Activated gamma-delta T cell treated with Interleukin-2 at 50 U/mL for 16 hours (primary cell): ENCODE data around the gene ANTXR2.
A peak's percentile ranks its signal among the peaks of the same experiment; 100 is the strongest.
"Not testable (repeated sequence)": the region's sequence is repeated elsewhere in the genome, so short reads cannot be mapped to it uniquely, and the experiment has no call there.

ENCODE experiments used
- DNase-seq: peaks from one replicate; pipeline ENCODE4 v3.0.0-alpha.2; 2020

Gene ANTXR2

DNA sequence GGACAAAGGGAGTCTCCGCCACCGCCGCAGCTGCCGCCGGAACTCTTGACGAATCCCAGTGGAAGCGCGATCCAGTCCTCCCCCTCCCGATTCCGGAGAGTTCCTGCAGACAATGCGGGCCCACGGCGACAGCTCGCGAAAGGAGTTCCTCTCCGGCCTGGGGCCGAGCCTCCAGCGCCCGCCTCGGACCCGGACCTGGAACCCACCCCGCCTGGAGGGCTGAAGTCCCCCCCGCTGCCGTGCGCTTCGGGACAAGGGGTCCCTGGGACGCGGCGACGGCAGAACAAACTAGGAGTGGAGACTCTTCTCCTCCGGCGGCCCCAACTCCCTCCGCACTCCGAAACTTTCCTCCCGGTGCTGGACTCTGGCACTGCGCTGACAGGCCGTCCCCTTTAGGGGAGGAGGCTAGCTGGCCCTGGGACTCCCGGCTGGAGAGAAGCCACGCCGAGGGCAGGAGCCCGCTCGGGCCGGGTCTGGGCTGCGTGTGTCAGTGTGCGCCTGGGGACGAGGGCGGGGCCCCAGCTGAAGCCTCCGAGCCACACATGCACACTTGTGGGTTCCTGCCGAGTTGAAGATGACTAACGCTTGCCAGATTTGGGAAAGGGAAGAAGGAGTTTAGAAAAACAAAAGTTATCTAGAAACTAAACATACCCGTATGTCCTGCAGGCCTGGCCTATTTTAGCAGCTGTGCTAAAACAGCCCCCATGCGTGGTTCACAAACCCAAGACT lies at the start of gene ANTXR2:
Gene ANTXR2, minus strand, starts transcription at position 486 of the 729 bp plus-strand sequence. CDS start 669 bp downstream, outside the sequence.
- peak; percentile 50 for DNase-seq

DNA sequence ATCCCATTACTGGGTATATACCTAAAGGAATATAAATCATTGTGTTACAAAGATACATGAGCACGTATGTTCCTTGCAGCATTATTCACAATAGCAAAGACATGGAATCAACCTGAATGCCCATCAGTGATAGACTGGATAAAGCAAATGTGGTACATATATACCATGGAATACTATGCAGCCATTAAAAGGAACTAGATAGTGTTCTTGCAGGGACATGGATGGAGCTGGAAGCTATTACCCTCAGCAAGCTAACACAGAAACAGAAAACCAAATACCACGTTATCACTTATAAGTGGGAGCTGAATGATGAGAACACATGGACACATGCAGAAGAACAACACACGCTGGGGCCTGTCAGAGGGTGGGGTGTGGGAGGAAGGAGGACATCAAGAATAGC lies 48.8 kb upstream of the ANTXR2 start:
- DNase-seq, result not testable (repeated sequence)

DNA sequence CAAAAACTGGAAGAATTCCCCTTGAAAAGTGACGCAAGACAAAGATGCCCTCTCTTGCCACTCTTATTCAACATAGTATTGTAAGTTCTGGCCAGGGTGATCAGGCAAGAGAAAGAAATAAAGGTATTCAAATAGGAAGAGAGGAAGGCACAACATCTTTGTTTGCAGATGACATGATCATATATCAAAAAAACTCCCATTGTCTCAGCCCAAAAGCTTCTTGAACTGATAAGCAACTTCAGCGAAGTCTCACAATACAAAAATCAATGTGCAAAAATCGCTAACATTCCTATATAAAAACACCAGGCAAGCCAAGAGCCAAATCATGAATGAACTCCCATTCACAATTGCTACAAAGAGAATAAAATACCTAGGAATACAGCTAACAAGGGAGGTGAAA lies 46.6 kb upstream of the ANTXR2 start:
- DNase-seq, result not testable (repeated sequence)

DNA sequence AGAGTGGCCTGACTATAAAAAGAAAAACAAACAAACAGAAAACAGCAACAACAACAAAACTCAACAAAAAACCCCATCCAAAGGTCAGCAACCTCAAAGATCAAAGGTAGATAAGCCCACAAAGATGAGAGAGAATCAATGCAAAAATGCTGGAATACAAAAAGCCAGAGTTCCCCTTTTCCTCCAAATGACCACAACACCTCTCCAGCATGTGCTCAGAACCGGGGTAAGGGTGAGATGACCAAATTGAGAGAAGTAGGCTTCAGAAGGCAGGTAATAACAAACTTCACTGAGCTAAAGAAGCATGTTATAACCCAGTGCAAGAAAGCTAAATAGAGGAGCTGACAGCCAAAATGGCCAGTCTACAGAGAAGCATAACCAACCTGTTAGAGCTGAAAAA lies 43.5 kb upstream of the ANTXR2 start:
- no peak for DNase-seq

DNA sequence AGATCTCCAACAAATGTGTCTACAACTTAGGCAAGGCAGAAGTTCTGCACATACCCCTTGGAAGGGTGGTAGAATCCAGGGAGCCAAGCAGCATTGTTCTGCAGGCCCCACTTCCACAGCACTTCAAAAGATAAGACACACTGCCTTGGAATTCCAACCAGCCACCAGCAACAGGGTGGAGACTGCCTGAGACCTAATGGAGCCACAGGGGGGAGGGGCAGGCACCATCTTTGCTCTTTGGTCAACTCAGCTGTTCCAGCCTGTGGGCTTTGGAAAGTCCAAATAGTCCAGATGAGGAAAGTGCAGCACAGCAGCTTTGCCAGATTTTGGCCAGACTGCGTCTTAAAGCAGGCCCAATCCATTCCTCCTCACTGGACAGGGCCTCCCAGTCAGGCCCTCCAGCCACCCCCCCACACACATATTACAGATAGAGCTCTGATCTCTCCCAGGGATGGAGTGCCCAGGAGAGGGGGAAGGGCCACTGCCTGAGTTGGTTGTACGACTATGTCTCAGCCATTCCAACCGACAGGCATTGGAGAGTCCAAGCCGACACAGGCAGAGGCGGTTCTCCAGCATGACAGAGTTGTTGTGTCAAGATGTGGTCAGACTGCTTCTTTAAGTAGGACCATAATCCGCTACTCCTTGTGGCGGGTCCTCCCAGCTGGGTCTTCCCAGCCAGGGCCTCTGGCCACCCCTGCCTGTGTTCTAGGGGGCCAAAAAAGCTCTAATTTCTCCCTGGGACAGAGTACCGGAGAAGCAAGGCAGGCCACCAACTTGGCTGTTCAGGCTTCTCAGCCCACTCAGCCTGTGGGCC lies 42.5 kb upstream of the ANTXR2 start:
- DNase-seq, result no peak

DNA sequence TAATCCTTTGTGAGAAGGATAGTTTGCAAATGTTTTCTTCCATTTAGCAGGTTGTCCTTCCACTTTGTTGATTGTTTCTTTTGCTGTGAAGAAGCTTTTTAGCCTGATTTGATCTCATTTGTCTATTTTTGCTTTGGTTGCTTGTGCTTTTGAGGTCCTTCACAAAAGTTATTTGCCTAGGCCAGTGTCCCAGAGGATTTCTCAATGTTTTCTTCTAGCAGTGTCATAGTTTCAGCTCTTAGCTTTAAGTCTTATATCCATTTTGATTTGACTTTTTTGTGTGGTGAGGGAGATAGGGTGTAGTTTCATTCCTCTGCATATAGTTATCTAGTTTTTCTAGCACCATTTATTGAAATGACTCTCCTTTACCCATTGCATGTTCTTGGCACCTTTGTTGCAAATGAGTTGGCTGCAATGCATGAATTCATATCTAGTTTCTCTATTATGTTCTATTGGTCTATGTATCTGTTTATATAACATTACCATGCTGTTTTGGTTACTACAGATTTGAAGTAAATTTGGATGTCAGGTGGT lies 41.8 kb upstream of the ANTXR2 start:
- DNase-seq, result no peak

DNA sequence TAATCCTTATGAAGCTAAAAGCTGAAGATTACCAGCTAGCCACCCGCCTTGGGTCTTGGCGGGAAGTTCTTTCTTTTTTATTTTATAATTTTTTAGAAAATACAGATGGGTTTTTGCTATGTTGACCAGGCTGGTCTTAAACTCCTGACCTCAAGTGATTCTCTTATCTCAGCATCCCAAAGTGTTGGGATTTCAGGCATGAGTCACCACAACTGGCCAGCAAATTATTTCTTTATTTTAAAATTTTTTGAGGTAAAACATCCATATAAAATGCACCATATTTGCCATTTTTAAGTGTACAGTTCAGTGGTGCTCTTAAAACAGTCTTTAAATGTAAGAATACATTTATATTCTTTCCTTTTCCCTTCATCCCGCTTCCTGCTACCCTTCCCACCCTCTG lies 40.6 kb upstream of the ANTXR2 start:
- no peak for DNase-seq

DNA sequence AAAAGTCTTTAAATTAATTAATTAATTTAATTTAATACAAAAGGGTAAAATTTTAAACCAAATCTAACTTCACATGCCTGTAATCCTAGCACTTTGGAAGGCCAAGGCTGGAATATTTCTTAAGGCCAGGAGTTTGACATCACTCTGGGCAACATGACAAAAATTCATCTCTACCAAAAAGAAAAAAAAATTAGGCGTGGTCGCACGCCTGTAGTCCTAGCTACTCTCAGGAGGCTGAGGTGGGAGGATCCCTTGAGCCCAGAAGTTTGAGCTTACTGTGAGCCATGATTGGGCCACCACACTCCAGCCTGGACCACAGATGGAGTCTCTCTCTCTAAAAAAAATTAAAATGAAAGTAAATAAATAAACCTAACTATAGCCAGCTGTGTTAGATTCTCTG lies 39.2 kb upstream of the ANTXR2 start:
- no peak for DNase-seq

DNA sequence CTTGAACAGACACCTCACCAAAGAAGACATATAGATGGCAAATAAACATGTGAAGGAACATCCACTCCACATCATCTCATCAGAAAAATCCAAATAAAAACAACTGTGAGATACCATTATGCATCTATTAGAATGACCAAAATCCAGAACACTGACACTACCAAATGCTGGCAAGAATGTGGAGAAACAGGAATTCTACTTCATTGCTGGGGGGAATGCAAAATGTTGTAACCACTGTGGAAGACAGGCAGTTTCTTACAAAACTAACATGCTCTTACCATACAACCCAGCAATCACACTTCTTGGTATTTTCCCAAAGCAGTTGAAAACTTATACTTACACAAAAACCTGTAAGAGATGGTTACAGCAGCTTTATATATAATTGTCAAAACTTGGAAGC lies 38.2 kb upstream of the ANTXR2 start:
- DNase-seq, result no peak

DNA sequence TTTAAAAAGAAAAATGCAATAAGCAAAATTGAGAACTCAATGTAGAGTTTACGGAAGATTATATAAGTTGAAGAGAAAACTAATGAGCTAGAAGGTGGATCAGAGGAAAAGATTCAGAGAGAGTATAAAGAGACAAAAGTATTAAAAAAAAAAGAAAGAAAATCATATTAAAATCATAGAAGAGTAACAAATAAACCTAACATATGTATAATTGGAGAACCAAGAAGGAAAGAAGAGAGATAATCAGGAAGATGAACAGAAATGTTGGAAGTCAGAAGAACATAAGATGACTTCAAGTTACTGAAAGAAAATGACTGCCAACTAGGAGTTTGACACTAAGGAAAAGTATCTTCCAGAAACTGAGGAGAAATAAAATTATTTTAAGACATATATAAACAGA lies 34.3 kb upstream of the ANTXR2 start:
- DNase-seq, result no peak

DNA sequence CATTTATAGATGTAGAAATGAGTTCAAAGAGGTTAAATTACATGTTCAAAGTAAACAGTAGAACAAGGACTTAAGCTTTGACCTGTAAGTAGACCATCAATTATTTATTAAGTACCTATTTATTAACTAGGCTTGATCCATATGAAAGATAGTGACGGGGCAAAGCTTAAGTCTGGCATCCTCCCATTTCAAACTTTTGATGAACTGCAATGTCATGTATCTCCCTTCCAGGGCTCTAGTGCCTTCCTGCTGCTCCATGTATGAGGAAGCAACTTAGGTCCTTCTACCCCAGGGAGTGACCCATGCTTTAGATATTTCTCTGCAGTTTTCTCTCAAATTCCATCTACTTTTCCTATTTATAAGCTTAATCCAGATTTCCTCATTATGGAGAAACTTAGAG lies 31.9 kb upstream of the ANTXR2 start:
- no peak for DNase-seq

DNA sequence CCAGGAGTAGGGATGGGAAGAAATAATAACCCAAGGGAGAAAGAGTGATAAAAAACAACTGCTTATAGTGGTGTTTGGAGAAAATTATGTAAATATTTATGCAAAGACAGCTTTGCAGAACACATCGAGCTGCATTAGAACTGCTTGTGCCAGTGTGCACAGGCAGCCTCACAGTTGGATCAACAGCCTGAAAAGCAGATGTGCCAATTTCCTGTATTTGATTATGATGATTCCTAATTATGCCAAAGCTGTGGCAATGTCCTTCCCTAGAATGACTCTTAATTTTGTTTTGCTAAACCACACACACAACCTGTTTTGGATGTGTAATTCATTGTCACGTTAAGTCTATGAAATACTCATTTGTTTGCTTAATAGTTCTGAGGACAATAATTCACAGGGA lies 30.6 kb upstream of the ANTXR2 start:
- DNase-seq, result no peak

DNA sequence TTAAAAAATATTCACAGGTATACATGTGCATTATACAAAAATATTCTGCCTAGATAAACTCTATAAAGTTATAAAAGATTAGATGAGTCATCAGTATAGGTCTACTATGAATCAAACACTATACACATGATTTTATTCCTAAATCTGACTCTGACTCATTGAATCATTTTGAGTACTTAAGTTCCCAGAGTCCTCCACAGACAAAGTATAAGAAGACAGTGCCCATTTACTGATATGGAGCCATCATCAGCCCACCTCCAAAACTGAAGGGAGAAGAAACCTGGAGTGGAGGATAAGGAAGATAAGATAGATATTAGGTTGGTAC lies 28.7 kb upstream of the ANTXR2 start:
- DNase-seq, result no peak

DNA sequence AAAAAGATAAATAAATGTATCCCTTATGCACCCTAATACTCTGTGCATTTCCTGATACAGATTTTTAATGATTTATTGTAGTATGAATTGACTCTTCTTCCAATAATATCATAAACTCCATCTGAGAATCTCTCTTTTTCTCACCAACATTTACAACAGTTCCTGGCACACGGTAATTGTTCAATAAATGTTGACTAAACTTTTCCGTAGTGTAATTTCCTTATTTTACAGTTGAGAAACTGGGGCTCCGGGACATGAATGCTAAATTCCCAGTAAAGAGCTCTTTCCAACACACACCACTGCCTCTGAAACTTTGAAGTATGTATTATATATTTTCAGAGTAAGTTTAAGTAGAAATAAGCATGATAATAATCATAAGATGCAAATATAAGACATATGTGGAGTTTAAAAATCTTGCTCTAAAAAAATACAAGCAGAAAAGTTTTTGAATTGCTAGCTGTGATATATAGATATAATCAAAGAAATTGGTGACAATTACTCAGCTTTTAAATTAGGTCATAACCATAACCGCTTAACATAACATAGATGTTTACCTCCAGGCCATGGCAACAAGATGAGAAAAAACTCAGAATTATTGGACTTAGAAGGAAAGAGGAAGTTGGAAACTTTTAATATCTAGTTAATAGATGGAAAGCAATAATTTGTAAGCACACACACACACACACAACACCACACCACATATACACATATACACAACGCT lies 28.2 kb upstream of the ANTXR2 start:
- DNase-seq, result no peak

DNA sequence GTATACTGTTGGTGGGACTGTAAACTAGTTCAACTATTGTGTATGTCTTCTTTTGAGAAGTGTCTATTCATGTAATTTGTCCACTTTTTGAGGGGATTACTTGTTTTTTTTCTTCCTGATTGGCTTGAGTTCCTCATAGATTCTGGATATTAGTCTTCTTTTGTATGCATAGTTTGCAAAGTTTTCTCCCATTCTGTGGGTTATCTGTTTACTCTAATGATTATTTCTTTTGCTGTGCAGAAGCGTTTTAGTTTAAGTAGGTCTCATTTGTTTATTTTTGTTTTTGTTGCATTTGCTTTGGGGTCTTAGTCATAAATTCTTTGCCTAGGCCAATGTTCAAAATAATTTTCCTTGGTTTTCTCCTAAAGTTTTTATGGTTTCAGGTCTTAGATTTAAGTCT lies 26.6 kb upstream of the ANTXR2 start:
- DNase-seq, result no peak

DNA sequence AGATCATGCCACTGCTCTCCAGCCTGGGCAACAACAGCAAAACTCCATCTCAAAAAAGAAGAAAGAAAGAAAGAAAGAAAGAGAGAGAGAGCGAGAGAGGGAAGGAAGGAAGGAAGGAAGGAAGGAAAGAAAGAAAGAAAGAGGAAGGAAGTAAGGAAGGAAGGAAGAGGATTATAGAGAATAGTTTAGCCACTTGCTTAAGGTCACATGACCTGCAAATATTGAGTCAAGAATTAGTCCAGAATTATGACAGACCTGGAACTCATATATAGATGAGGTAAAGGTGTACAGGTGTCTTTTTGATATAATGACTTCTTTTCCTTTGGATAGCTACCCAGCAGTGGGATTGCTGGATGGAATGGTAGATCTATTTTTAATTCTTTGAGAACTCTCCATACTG lies 25.6 kb upstream of the ANTXR2 start:
- DNase-seq, result no peak

DNA sequence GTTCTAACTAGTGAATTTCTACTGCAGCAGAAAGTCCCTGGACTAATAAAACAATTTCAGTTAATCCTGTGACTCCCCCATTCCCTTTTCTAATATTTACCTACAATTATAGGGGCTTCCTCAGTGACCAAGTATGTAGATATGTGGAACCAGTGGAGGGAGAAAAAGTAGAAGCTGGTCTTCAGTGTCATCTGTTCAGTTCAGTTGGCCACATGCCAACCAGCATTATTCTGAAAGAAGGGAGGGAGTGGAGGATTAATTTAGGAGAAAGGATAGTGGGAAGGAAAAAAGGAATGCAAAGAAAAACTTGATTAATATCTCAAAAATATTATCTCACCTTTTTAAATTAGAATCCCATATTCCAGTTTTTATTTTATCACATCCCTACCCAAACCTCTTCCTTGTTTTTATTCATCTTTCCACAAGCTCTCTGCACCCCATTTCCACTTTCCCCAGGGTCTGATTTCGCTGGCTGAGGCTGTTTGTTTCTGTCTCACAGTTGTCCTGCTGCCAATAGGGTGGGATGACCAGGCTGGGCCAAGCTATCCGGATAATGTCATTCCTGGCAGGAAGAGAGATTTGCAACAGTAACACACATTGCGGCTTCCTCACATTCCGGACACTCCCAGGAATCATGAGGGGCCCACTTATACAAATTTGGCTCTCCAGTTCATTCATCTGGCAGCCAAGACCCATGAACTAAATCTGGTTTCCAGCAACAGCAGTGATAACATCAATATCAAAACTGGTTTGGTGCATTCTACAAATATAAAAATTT lies 24.6 kb upstream of the ANTXR2 start:
- DNase-seq, result no peak

DNA sequence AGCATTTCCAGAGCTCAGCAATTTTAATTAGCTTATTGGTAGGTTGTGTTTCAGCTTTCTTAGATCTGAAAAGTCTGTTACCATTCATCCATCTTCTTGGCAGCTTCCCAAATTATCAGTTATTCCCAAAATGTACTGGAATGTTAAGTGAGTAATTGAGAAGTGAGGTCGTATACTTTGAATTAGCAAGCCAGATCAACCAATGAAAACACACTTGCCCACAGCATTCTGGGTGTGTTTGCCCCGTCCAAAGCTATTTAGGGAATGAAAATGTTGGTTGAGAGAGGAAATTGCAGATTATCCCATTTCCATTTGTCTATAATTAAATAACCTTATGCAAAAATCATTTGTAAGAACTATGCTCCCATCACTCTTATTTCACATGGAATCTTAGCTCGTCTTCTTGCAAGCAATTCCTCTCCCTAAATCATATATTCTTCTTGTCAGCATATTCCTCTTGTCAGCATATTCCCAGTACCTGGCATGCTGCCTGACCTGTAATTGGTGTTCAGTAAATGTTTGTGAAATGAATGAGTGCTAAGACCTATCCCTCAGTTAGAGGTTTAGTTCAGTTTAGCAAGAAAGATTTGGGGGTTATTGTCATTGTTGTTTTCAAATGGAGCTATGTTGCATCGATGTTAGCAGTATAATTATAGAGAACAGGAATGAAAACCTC lies 23.3 kb upstream of the ANTXR2 start:
- DNase-seq, result no peak

DNA sequence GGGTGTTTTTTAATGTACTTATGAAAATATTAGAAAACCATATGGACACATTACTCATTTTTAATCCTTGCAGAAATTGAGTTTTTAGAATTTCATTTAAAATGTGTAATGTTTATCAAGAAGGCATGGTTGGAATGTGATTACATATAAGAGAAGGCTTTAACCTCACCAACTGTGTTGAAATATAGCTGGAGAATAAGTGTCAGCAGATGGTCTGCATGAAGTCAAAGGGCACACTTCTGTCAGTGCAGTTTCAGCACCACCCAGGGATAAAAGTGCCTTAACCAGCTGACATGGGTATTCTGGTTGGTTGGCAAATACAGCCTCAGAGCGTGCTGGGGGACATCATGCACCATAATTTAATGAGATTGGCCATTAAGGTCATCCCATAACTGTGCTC lies 21.2 kb upstream of the ANTXR2 start:
- DNase-seq, result no peak

DNA sequence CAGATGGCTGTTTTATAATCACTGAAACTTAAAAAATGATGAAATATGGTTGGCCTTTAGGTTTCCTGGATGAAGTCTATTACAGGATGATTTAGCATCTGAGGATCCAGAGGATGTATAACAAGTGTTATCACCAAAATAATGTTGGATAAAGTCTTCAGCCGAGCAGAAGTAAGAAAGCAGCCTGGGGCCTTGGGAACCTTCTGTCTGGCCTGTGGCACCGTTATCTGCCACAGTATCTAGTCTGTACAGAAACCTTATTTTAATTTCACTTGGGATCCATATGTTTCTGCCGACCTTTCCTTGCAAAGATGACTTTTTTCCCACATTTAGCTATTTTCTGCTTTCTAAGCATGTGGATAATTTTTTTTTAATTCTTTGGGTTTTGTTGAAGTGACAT lies 20.5 kb upstream of the ANTXR2 start:
- no peak for DNase-seq

DNA sequence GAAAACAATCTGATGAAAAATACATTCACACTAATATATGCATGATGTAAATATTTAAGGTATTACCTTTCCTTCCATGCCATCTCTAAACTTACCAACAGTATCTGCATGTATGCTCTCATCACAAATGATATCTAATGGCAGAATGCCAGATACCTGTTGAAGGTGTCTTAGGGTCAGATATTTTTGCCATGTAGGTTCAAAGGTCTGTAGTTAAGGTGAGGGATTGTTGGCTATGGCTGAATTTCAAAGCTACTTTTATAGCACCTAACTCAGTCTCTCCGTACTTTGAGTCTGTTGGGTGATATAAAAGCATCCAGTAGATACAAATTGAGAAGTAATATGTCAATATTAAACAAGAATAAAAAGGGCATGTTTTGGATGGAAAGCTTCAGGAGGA lies 19.8 kb upstream of the ANTXR2 start:
- no peak for DNase-seq

DNA sequence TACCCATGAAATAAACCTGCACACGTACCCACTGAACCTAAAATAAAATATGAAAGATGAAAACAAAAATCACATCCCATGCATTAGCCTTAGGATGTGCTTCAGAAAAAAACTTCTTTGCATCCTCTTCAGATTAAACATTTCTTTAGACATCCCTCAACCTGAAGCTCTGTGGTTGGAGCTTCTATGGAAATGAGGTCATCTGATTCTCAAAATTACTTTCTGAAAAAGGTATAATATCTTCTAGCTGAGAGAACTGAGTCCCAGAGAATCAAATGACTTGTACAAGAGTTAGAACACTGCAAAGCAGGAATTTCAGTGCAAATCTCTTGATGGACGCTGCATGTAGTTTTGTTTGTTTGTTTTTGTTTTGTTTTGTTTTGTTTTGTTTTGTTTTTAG lies 19.1 kb upstream of the ANTXR2 start:
- no peak for DNase-seq
